Hematopoietic multipotent progenitor cell treated with erythropoietin and hydrocortisone succinate and interleukin-3 and kit ligand, for 4 days (in vitro differentiated cells): ENCODE results near the gene CAPZA1.
"Not testable (repeated sequence)": the region's sequence is repeated elsewhere in the genome, so short reads cannot be mapped to it uniquely, and the experiment has no call there.

Experiments
- DNase-seq: peaks from one replicate; pipeline ENCODE4 v3.0.0-alpha.2; 2015

Gene CAPZA1

GRCh38 chr1:112619518-112620376 lies at the start of gene CAPZA1:
CAPZA1 (plus strand) TSS chr1:112619832; CDS start chr1:112619845, 13 bp downstream.
- DNase-seq: peak; percentile 98

GRCh38 chr1:112575154-112575804 lies 44.4 kb upstream of the CAPZA1 start:
- DNase-seq: peak; percentile 44

GRCh38 chr1:112576240-112576639 lies 43.4 kb upstream of the CAPZA1 start:
- no peak for DNase-seq

- no peak for DNase-seq
These were observed 39.7 kb upstream of the CAPZA1 start for GRCh38 chr1:112579801-112580510.

- DNase-seq: no peak
These were observed 37.9 kb upstream of the CAPZA1 start for GRCh38 chr1:112581586-112582192.

- no peak for DNase-seq
These were observed 36.3 kb upstream of the CAPZA1 start for GRCh38 chr1:112583366-112583765.

GRCh38 chr1:112589766-112590165 lies 29.9 kb upstream of the CAPZA1 start:
- DNase-seq: no peak

GRCh38 chr1:112594208-112594876 lies 25.3 kb upstream of the CAPZA1 start:
- no peak for DNase-seq

- no peak for DNase-seq
These were observed 20.2 kb upstream of the CAPZA1 start for GRCh38 chr1:112599477-112599876.

- DNase-seq: no peak
These were observed 16.6 kb upstream of the CAPZA1 start for GRCh38 chr1:112603012-112603411.

- no peak for DNase-seq
These were observed 16.1 kb upstream of the CAPZA1 start for GRCh38 chr1:112603541-112603940.

GRCh38 chr1:112605633-112606327 lies 13.9 kb upstream of the CAPZA1 start:
- DNase-seq: no peak

- DNase-seq: peak; percentile 79
These were observed 5.1 kb upstream of the CAPZA1 start for GRCh38 chr1:112614460-112615065.

GRCh38 chr1:112618114-112618720 lies 1.4 kb upstream of the CAPZA1 start:
- DNase-seq: peak; percentile 69

GRCh38 chr1:112618721-112619517 lies 713 bp upstream of the CAPZA1 start, which contains the start of gene ST7L:
ST7L (minus strand) TSS chr1:112619141; CDS start chr1:112619113, 28 bp downstream.
- DNase-seq: peak; percentile 75

- no peak for DNase-seq
These were observed 704 bp downstream of the CAPZA1 start for GRCh38 chr1:112620377-112620695.

- not testable (repeated sequence) for DNase-seq
These were observed 4.9 kb downstream of the CAPZA1 start for GRCh38 chr1:112624493-112624892.

- DNase-seq: peak; percentile 47
These were observed 6.1 kb downstream of the CAPZA1 start for GRCh38 chr1:112625696-112626095.

- DNase-seq: no peak
These were observed 6.6 kb downstream of the CAPZA1 start for GRCh38 chr1:112626193-112626592.

GRCh38 chr1:112626887-112627286 lies 7.3 kb downstream of the CAPZA1 start:
- no peak for DNase-seq
